ENCODE measurements around the gene ZSCAN5B. TPM values are rescaled to one million over a fixed set of nuclear protein-coding genes. Genes with fewer than 3 reads are reported as not detected.
"Not testable (repeated sequence)": the region's sequence is repeated elsewhere in the genome, so short reads cannot be mapped to it uniquely, and the experiment has no call there.

ZSCAN5B gene
- total RNA-seq, 2 experiments from 2014 or later = not detected

- Mint-ChIP-seq H3K27me3 (peaks cover 5% of the 10 kb centered on the region), H3K27ac (no peak overlapping the region), H3K4me3 (no peak overlapping the region), H3K36me3 (no peaks in the 10 kb centered on the region), H3K4me1 (no peaks in the 10 kb centered on the region), H3K9me3 (ENCODE audit: low read depth) (no peaks in the 10 kb centered on the region)
- no peak for ATAC-seq
- CTCF ChIA-PET = no interaction called here
- DNase-seq = no peak
Observed at GRCh38 chr19:56199687-56200086, 2.1 kb upstream of the ZSCAN5B start.

- no peaks in the 10 kb centered on the region for H3K4me1 Mint-ChIP-seq
- no peaks in the 10 kb centered on the region for H3K9me3 Mint-ChIP-seq (ENCODE audit: low read depth)
- DNase-seq (no peak), ATAC-seq (no peak)
- no peak overlapping the region for H3K4me3 Mint-ChIP-seq
- CTCF ChIA-PET = no interaction called here
- no peaks in the 10 kb centered on the region for H3K36me3 Mint-ChIP-seq
- H3K27me3 Mint-ChIP-seq = no peaks in the 10 kb centered on the region
- H3K27ac Mint-ChIP-seq = no peak overlapping the region
Observed at GRCh38 chr19:56193981-56194640, 3.5 kb downstream of the ZSCAN5B start.

DNA sequence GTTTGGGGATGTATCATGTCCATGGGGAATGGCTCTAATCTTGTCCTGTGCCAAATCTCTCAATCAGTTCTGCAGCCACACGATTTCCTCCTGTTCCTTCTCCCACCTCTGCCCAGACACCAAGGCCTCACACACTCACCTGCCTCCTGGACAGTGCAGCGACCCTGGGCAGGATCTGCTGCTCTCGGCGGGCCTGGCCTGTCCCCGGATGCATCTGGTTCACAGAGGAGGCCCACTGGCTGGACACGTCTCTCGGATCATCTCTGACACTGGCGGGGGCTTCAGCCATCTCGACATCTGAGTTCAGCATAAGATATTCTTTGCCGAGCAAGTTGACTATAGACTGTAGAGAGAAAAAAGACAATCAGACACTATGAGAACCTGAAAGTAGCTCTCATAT is 5.9 kb downstream of the ZSCAN5B start:
- DNase-seq = no peak

GRCh38 chr19:56191115-56191514 is 6.5 kb downstream of the ZSCAN5B start:
- H3K27ac Mint-ChIP-seq = no peak overlapping the region
- H3K27me3 Mint-ChIP-seq = no peaks in the 10 kb centered on the region
- no peaks in the 10 kb centered on the region for H3K4me1 Mint-ChIP-seq
- CTCF ChIA-PET = no interaction called here
- no peak for ATAC-seq
- H3K9me3 Mint-ChIP-seq (ENCODE audit: low read depth) = no peaks in the 10 kb centered on the region
- no peak overlapping the region for H3K4me3 Mint-ChIP-seq
- no peaks in the 10 kb centered on the region for H3K36me3 Mint-ChIP-seq
- no peak for DNase-seq

More for the DNA sequence above, 5.9 kb downstream of the ZSCAN5B start:
- no peaks in the 10 kb centered on the region for H3K4me1 Mint-ChIP-seq
- H3K27ac Mint-ChIP-seq = no peak overlapping the region
- no peak overlapping the region for H3K4me3 Mint-ChIP-seq
- no peaks in the 10 kb centered on the region for H3K36me3 Mint-ChIP-seq
- H3K9me3 Mint-ChIP-seq (ENCODE audit: low read depth) = no peaks in the 10 kb centered on the region
- H3K27me3 Mint-ChIP-seq = no peaks in the 10 kb centered on the region
- CTCF ChIA-PET = no interaction called here
- ATAC-seq = no peak

- Mint-ChIP-seq H3K27me3 (peaks cover 4% of the 10 kb centered on the region), H3K4me1 (peaks cover 4% of the 10 kb centered on the region), H3K27ac (no peak overlapping the region), H3K9me3 (ENCODE audit: low read depth) (no peaks in the 10 kb centered on the region), H3K4me3 (no peak overlapping the region), H3K36me3 (no peaks in the 10 kb centered on the region)
- ATAC-seq (no peak), DNase-seq (no peak)
- CTCF ChIA-PET = interaction anchor here (1.0 kb wide), 1 partner anchor 124 kb away, joined by 3 read pairs; no protein-coding TSS in a partner anchor
Observed at GRCh38 chr19:56189785-56190184, 7.8 kb downstream of the ZSCAN5B start.

DNA sequence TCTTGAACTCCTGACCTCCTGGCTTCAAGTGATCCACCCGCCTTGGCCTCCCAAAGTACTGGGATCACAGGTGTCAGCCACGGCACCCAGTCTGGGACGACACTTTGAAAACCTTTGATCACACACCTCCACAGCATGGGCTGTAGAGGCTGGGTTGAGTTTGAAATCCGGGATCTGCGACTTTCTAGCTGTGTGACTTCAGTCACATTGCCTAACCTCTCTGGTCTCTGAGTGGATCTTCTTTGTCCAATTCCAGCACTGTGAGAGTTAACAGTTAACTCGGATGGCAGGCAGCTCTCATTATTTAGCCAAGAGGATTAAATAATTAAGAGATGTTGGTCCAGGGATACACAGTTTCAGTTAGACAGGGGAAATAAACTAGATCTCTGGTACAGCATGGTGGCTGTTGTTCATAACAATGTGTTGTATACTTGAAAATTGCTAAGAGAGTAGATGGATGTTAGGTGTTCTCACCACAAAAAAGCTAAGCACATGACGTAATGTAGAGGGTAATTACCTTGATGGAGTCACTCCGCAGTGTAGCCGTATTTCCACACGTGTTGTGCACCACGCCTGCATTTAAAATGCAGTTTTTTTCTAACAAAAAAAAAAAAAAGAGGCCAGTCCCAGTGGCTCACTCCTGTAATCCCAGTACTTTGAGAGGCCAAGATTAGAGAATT is 19.9 kb downstream of the ZSCAN5B start:
- Mint-ChIP-seq H3K9me3 (ENCODE audit: low read depth) (no peaks in the 10 kb centered on the region), H3K36me3 (no peaks in the 10 kb centered on the region), H3K27me3 (no peaks in the 10 kb centered on the region), H3K4me3 (no peak overlapping the region), H3K27ac (no peak overlapping the region), H3K4me1 (no peaks in the 10 kb centered on the region)
- CTCF ChIA-PET = interaction anchor here (0.7 to 1.4 kb wide), 2 partner anchors 75 to 112 kb away, joined by 3 to 7 read pairs; no protein-coding TSS in a partner anchor
- DNase-seq (no peak), ATAC-seq (no peak)

DNA sequence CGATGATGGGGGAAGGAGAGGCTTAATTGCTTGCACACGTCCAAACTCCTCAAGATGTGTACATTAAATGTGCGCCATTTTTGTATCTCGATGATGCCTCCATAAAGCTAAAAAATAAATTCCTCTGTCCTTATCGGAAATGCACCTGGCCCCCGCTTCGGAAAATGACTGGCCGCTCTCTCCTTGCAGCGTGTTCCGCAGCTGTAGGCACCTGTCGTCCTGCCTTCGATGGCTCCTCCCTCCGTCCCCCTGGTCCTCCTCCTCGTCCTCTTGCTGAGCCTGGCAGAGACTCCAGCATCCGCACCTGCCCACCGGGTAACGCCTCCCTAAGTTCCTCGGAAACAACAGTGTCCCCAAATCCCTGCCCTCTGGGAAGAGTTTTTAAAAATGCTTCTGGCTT is 20.7 kb downstream of the ZSCAN5B start:
- Mint-ChIP-seq H3K4me1 (peaks cover 1% of the 10 kb centered on the region), H3K27ac (no peak overlapping the region), H3K9me3 (ENCODE audit: low read depth) (no peaks in the 10 kb centered on the region), H3K36me3 (no peaks in the 10 kb centered on the region), H3K4me3 (no peak overlapping the region), H3K27me3 (no peaks in the 10 kb centered on the region)
- DNase-seq (no peak), ATAC-seq (no peak)
- CTCF ChIA-PET = interaction anchor here (0.7 to 1.0 kb wide), 2 partner anchors 103 to 111 kb away, joined by 3 read pairs; no protein-coding TSS in a partner anchor

- not testable (repeated sequence) for H3K27ac Mint-ChIP-seq
Observed at GRCh38 chr19:56176310-56176709, 21.3 kb downstream of the ZSCAN5B start.

DNA sequence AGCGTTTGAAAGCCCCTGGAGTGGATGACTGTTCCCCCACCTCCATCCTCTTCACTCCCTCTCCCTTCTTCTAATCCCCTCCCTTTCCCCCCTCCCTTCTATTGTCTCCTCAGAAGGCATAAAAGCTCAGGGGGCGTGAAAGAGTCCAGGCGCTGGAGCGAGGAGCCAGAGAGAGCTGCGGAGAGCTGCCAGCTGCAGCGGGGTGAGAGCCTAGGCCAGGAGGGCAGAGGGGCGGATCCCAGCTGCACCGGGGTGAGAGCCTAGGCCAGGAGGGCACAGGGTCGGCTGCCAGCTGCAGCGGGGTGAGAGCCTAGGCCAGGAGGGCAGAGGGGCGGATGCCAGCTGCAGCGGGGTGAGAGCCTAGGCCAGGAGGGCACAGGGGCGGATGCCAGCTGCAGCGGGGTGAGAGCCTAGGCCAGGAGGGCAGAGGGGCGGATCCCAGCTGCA is 21.7 kb downstream of the ZSCAN5B start, which contains the start of gene GALP:
GALP (plus strand) TSS at position 148 of the 447 bp plus-strand sequence. CDS start 1,101 bp downstream, outside the sequence.
- DNase-seq; H3K36me3 Mint-ChIP-seq; H3K4me3 Mint-ChIP-seq; H3K4me1 Mint-ChIP-seq; H3K27ac Mint-ChIP-seq; H3K9me3 Mint-ChIP-seq (ENCODE audit: low read depth); H3K27me3 Mint-ChIP-seq; ATAC-seq: not testable (repeated sequence)
- CTCF ChIA-PET = interaction anchor here (1.1 kb wide), 1 partner anchor 95 kb away, joined by 4 read pairs; no protein-coding TSS in a partner anchor

More at GRCh38 chr19:56176310-56176709, 21.3 kb downstream of the ZSCAN5B start:
- H3K27me3 Mint-ChIP-seq; H3K4me3 Mint-ChIP-seq; DNase-seq; H3K36me3 Mint-ChIP-seq; H3K9me3 Mint-ChIP-seq (ENCODE audit: low read depth); H3K4me1 Mint-ChIP-seq; ATAC-seq: not testable (repeated sequence)
- CTCF ChIA-PET = interaction anchor here (1.0 to 1.1 kb wide), 2 partner anchors 95 to 110 kb away, joined by 3 to 4 read pairs; no protein-coding TSS in a partner anchor

- H3K4me3 Mint-ChIP-seq = no peak overlapping the region
- no peak for DNase-seq
- peaks cover 4% of the 10 kb centered on the region for H3K4me1 Mint-ChIP-seq
- H3K9me3 Mint-ChIP-seq (ENCODE audit: low read depth) = no peaks in the 10 kb centered on the region
- peaks cover 2% of the 10 kb centered on the region for H3K27me3 Mint-ChIP-seq
- CTCF ChIA-PET = interaction anchor here (1.5 to 3.7 kb wide), 2 partner anchors 98 to 108 kb away, joined by 3 to 20 read pairs; no protein-coding TSS in a partner anchor
- ATAC-seq = no peak
- no peak overlapping the region for H3K27ac Mint-ChIP-seq
- H3K36me3 Mint-ChIP-seq = no peaks in the 10 kb centered on the region
Observed at GRCh38 chr19:56174550-56174949, 23.0 kb downstream of the ZSCAN5B start.

DNA sequence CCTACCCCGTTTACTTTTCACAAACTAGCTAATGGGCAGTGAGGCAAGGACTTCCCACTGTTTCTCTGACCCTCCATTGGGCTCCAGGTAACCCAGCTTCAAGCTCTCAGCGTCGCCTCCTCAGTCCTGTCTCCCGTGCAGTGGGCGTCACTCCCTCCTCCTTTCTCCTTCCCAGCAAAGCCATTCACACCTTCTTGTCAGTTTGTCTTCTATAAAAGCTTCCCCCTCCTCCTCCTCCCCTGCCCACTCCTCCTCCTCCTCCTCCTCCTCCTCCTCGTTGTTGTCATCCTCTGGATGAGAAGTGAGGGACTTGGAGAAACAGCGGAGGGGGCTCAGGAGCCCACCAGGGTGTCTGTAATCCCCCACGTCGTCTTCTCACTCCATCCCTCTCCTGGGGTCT is 23.5 kb downstream of the ZSCAN5B start:
- ATAC-seq = no peak
- CTCF ChIA-PET = interaction anchor here (1.2 to 3.7 kb wide), 4 partner anchors 98 to 170 kb away, joined by 3 to 20 read pairs (median 10); no protein-coding TSS in a partner anchor
- no peak overlapping the region for H3K27ac Mint-ChIP-seq

DNA sequence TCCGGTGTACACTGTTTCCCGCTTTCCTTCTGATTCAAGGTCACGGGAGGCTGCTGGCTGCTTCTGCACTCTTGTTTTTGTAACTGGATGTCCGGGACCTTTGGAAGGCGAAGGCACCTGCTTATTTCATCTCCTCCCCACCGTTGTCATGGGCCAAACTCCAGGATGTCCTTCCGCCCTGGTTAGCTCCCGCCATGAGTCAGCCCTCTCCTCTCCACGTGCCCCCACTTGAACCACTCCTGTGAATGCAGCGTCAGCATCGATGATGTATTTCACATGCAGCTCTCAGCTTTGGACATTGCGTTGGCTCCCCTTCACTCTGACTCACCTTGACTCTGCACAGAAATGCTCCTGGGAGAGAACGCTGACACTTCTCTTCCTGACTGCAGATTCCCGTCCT is 27.3 kb downstream of the ZSCAN5B start:
- H3K4me3 Mint-ChIP-seq = no peak overlapping the region
- H3K36me3 Mint-ChIP-seq = no peaks in the 10 kb centered on the region

More for the DNA sequence above, 23.5 kb downstream of the ZSCAN5B start:
- peaks cover 2% of the 10 kb centered on the region for H3K27me3 Mint-ChIP-seq
- no peak overlapping the region for H3K4me3 Mint-ChIP-seq
- H3K4me1 Mint-ChIP-seq = peaks cover 4% of the 10 kb centered on the region
- no peaks in the 10 kb centered on the region for H3K9me3 Mint-ChIP-seq (ENCODE audit: low read depth)
- H3K36me3 Mint-ChIP-seq = no peaks in the 10 kb centered on the region
- DNase-seq = no peak

DNA sequence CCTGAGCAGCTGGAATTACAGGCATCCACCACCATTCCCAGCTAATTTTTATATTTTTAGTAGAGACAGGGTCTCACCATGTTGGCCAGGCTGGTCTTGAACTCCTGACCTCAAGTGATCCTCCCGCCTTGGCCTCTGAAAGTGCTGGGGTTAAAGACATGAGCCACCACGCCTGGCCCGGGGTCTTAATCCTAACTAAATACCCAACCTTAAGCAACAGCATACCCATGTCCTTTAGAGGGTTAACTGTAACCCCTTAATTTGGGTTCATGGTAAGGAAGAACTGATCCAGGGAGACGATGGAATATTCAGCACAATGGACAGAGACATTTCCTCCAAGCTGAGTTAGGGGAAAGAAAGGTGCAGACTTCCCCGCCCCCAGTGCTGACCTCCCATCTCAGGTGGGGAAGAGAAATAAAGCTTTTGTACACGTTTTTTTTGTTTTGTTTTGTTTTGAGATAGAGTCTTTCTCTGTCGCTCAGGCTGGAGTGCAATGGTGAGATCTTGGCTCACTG is 30.5 kb downstream of the ZSCAN5B start:
- Mint-ChIP-seq H3K4me3 (no peak overlapping the region), H3K27ac (no peak overlapping the region), H3K4me1 (peaks cover 11% of the 10 kb centered on the region), H3K36me3 (peaks cover 1% of the 10 kb centered on the region), H3K27me3 (peaks cover 2% of the 10 kb centered on the region), H3K9me3 (ENCODE audit: low read depth) (no peaks in the 10 kb centered on the region)
- DNase-seq = no peak
- ATAC-seq = no peak
- CTCF ChIA-PET = interaction anchor here (1.2 kb wide), 1 partner anchor 13 kb away, joined by 3 read pairs; no protein-coding TSS in a partner anchor

More for the DNA sequence above, 27.3 kb downstream of the ZSCAN5B start:
- DNase-seq (no peak), ATAC-seq (no peak)
- peaks cover 4% of the 10 kb centered on the region for H3K4me1 Mint-ChIP-seq
- H3K27ac Mint-ChIP-seq = no peak overlapping the region
- H3K9me3 Mint-ChIP-seq (ENCODE audit: low read depth) = no peaks in the 10 kb centered on the region
- peaks cover 2% of the 10 kb centered on the region for H3K27me3 Mint-ChIP-seq
- CTCF ChIA-PET = interaction anchor here (0.7 to 2.3 kb wide), 2 partner anchors 85 to 89 kb away, joined by 3 to 8 read pairs; no protein-coding TSS in a partner anchor

All from activated CD8-positive, alpha-beta memory T cell treated with anti-CD3 and anti-CD28 coated beads, Interleukin-2, amount 10 ng/mL, durations not matched to agents 7 days and 5 days (primary cell).